OCI-LY3 (cell line): Measurements from ENCODE around the gene PRKAR1B.

ENCODE experiments used
- CTCF ChIP-seq: fragments of 200-600, 300-600 bp; sonication (generic); IDR thresholded peaks from 2 replicates; pipeline ENCODE4 v1.5.1; 2014; ENCODE audit warnings: antibody characterized with exemption, low read length, low read depth
- EZH2phosphoT487 ChIP-seq: fragments of 200-600 bp; shearing (Covaris generic); IDR thresholded peaks from 2 replicates; pipeline ENCODE4 v1.6.1; 2018; ENCODE audit warnings: antibody characterized with exemption, mixed run types, low read depth

DNA sequence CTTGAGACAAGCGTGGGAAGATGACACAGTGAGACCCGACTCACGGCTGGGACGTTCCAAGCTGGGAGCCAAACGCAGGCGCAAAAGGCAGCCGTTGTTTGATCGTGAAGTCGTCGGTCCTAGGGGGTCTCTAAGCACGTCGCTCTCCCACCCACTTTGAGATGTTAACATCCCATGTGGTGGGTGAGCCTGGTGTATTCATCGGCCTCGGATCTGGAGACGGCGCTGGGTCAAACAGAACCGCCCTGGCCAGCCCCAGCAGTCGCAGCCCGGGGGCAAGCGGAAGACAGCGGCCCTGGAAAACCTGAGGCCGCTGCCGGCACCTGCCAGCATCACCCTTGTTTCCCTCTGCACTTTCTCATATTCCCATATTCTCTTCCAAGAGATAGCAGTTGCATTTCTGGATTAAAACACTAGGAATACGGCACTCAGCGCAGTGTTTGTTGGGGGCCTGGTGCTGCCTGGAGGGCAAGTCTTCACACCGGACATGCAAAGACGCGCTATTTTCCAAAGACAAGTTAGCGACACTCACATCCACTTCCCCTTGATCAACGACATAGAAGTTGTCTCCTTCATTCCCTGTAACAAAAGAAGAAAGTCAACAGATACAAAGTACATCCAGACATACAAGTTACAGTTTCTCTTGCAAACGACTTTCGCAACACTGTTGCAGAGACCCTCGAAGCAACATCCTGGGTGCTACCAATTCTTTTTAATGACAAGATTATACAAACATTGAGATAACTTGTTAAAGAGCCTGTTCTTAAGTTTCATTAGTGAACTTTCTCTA is 121.2 kb downstream of the PRKAR1B start:
- TF ChIP-seq CTCF (no peak), EZH2phosphoT487 (no peak)
